D721Med (cell line): Measurements from ENCODE around the gene GSDMA.

Experiments
- DNase-seq: peaks from one replicate; pipeline ENCODE4 v3.0.0; 2011; ENCODE audit warnings: low spot score; ENCODE audit not compliant: insufficient read length
- FAIRE-seq: peaks from 2 replicates; lab custom pipeline; 2011; peaks lifted over from hg19 to GRCh38; lab: Jason Lieb, UNC
- TF ChIP-seq, protein P1 (sequence below): IDR thresholded peaks from 2 replicates; pipeline ENCODE4 v1.5.1; 2012; ENCODE audit warnings: mild to moderate bottlenecking, control low read depth; ENCODE audit not compliant: insufficient read depth; ENCODE audit errors: missing control alignments

Gene GSDMA

DNA sequence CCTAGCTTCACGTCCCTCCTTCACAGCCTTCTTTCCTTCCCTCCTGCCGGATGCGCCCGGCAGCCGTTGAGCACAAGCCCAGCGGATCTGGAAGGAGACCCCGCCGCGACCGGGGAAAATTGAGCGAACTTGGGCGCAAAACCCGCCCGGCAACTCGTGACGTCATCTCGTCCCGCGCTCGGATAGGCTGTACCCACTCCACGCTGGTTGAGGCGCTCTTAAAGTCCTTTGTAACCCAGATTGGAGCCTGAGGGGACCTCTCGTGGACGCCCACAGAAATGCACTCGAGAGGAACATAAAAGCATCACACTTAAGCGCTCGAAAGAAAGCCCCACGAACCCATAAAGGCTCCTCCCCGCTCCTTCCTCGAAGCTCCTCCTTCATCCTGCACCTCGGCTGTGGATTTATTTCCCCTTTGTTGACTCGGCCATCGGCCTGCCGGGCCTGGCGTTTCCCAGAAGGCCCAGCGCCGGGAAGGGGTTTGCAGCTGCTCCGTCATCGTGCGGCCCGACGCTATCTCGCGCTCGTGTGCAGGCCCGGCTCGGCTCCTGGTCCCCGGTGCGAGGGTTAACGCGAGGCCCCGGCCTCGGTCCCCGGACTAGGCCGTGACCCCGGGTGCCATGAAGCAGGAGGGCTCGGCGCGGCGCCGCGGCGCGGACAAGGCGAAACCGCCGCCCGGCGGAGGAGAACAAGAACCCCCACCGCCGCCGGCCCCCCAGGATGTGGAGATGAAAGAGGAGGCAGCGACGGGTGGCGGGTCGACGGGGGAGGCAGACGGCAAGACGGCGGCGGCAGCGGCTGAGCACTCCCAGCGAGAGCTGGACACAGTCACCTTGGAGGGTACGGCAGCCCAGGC is 17.8 kb downstream of the GSDMA start, which contains the start of gene PSMD3:
Gene PSMD3 (plus strand): TSS at position 457 of the 856 bp plus-strand sequence. CDS start 164 bp downstream, at position 621.
- FAIRE-seq: no peak
- DNase-seq: peak; percentile 73
- TF ChIP-seq, protein P1, sequence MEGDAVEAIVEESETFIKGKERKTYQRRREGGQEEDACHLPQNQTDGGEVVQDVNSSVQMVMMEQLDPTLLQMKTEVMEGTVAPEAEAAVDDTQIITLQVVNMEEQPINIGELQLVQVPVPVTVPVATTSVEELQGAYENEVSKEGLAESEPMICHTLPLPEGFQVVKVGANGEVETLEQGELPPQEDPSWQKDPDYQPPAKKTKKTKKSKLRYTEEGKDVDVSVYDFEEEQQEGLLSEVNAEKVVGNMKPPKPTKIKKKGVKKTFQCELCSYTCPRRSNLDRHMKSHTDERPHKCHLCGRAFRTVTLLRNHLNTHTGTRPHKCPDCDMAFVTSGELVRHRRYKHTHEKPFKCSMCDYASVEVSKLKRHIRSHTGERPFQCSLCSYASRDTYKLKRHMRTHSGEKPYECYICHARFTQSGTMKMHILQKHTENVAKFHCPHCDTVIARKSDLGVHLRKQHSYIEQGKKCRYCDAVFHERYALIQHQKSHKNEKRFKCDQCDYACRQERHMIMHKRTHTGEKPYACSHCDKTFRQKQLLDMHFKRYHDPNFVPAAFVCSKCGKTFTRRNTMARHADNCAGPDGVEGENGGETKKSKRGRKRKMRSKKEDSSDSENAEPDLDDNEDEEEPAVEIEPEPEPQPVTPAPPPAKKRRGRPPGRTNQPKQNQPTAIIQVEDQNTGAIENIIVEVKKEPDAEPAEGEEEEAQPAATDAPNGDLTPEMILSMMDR: peak; percentile 91

DNA sequence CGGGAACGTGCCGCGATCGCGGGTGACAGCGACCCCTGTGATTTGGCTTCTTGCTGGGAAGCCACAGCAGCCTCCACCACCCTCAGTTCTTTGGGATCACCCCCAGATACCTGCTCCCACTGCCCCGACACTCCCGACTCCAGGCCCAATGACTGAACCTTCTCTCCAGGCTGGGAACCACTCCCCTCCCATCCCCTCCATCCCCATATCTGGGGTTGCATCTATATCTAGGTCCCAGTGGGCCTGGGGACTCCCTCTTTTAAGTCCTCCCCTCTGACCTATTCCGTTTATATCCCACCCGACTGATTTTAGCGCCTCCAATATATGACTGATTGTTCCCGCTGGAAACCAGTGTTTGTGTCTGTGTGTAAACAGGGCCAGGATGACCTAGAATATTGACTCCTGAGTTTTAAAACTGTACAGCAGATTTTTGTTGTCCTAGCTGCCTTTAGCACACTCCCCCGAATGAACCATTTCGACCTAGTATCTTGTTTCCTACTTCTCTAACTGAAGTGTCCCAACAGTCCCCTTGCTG is 18.5 kb downstream of the GSDMA start:
- DNase-seq (no peak), FAIRE-seq (no peak)
- TF ChIP-seq, protein P1: no peak

DNA sequence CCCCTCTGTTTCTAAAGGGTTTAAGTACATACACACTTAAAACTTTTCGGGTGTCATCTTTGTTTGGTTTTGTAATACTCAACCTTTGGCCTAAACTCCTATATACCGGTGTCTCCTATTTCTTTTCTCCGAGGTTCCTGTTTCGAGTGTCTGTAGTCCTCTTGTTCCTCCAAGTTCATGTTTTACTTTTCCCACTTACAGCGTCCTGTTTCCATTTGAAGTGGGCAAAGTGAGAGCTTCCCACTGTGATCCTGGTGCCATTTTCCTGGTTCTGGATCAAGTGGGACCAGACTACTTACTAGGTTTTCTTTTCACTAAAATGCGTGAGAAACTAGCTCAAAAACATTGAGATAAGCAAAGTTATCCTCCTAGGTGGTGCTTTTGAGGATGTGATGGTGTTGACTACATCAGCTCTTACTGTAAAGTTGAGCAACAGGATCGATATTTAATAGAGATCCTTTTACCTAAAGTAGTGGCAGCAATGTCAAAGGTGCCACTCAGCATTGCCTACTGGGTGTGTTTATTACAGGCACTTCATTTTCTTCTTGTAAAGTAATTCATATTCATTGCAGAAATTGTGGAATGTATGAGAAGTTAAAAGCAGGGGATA is 19.1 kb downstream of the GSDMA start:
- DNase-seq (no peak), FAIRE-seq (no peak)
- TF ChIP-seq, protein P1: no peak

DNA sequence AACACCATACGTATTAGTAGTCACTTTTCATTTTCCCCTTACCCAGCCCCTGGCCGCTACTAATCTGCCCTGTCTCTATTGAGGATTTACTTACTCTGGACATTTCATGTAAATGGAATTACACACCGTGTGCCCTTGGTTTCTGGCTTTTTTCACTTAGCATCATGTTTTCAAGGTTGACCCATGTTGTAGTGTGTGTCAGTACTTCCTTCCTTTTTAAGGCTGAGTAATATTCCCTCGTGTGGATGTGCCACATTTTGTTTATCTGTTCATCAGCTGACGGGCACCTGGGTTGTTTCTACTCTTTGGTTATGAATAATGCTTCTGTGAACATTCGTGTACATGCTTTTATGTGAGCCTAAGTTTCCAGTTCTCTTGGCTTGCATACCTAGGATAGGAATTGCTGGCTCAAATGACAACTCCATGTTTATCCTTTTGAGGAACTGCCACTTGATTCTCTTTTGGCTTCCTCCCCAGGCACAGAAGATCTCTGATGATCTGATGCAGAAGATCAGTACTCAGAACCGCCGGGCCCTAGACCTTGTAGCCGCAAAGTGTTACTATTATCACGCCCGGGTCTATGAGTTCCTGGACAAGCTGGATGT is 25.5 kb downstream of the GSDMA start:
- no peak for DNase-seq
- no peak for FAIRE-seq
- TF ChIP-seq, protein P1: no peak

DNA sequence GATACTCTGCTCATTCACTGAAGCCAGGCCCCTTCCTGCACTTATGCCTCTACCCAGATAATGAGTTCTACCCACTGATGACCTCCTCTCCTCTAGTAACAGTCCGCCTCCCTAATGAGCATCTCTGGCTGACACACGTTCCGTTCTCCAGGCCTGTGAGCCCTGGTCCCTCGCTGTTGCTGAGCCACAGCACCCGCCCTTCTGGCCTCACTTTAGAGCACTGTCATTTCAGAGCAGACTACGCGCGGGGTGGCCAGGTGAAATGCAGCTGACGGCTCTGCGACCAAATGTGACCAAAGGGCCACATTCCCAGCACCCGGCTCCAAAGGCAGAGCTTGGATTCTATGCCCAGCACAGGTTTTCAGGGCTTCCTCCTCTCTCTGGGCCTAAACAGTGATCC is 31.6 kb downstream of the GSDMA start:
- TF ChIP-seq, protein P1: no peak
- FAIRE-seq: no peak
- DNase-seq: no peak

DNA sequence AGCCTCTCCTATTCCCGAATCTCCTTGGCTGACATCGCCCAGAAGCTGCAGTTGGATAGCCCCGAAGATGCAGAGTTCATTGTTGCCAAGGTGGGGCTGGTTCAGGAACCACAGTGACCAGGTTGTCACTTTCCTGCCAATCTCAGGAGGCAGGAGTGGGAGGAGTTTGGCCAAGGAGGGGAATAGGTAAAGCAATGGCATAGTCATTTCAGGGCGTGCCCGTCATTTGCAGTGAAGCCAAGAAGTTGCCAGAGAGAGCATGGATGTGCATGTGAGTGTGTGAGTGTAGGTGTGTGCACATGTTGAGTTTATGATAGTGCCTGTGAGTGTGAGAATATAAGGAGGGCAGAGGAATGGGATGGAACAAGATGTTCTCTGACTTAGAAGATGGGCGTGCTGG is 32.6 kb downstream of the GSDMA start:
- no peak for FAIRE-seq
- TF ChIP-seq, protein P1: no peak
- no peak for DNase-seq
